NT2/D1 (cell line): Measurements from ENCODE around the gene ATPAF1.

ENCODE experiments used
- SUZ12 ChIP-seq: IDR thresholded peaks from 2 replicates; pipeline ENCODE4 v1.6.1; 2011; ENCODE audit not compliant: insufficient read length, insufficient read depth; ENCODE audit errors: extremely low read depth
- YY1 ChIP-seq: IDR thresholded peaks from 2 replicates; pipeline ENCODE4 v1.6.1; 2011; ENCODE audit not compliant: insufficient read length, insufficient read depth

DNA sequence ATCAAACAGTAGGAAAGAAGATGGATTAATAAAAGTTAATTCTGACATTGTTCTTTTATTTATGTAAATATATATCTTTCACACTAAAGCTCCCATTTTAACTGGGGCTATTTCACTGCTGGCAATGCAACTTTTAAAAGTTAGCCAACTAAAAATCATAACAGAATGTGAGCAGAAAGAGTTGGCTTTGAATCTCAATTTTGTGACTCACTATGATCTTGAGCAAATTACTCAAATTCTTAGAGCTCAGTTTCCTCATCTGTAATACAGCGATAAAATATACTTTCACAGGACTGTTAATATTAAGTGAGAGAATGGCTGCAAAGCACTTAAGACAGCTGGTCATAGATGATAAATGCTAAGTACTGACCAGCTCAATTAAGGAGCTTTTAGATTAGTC lies 40.0 kb upstream of the ATPAF1 start:
- no peak for TF ChIP-seq SUZ12
- TF ChIP-seq YY1: no peak
